Neuronal stem cell (in vitro differentiated cells): ENCODE data around the gene MED25.
"Not testable (repeated sequence)": the region's sequence is repeated elsewhere in the genome, so short reads cannot be mapped to it uniquely, and the experiment has no call there.

Experiments
- DNase-seq: peaks from one replicate; pipeline ENCODE4 v3.0.0-alpha.2; 2013; ENCODE audit warnings: low spot score
- H2AFZ ChIP-seq: one replicate; pipeline ENCODE4 v1.6.1; 2013; ENCODE audit warnings: mild to moderate bottlenecking, low read length, inconsistent platforms
- H2AK5ac ChIP-seq: 2 replicates; pipeline ENCODE4 v1.6.1; 2013; ENCODE audit warnings: low read depth, mild to moderate bottlenecking, inconsistent platforms, low read length, moderate library complexity, mixed read lengths
- H2BK120ac ChIP-seq: 2 replicates; pipeline ENCODE4 v1.6.1; 2013; ENCODE audit warnings: low read depth, mild to moderate bottlenecking, inconsistent platforms, low read length, moderate library complexity, mixed read lengths
- H2BK12ac ChIP-seq: one replicate; pipeline ENCODE4 v1.6.1; 2013; ENCODE audit warnings: low read length, inconsistent platforms
- H2BK15ac ChIP-seq: 2 replicates; pipeline ENCODE4 v1.6.1; 2013; ENCODE audit warnings: mild to moderate bottlenecking, low read length, inconsistent platforms, mixed read lengths
- H2BK5ac ChIP-seq: one replicate; pipeline ENCODE4 v1.6.1; 2013; ENCODE audit warnings: inconsistent platforms, mild to moderate bottlenecking, low read length, moderate library complexity
- H3K14ac ChIP-seq: one replicate; pipeline ENCODE4 v1.6.1; 2013; ENCODE audit warnings: low read length, inconsistent platforms
- H3K18ac ChIP-seq: 2 replicates; pipeline ENCODE4 v1.6.1; 2013; ENCODE audit warnings: low read length, inconsistent platforms
- H3K23ac ChIP-seq: 2 replicates; pipeline ENCODE4 v1.6.1; 2013; ENCODE audit warnings: low read depth, mild to moderate bottlenecking, mixed read lengths, low read length, inconsistent platforms; ENCODE audit not compliant: poor library complexity
- H3K27ac ChIP-seq: replicated peaks from 3 replicates; pipeline ENCODE4 v1.5.1; 2013; ENCODE audit warnings: low read length, inconsistent platforms
- H3K27me3 ChIP-seq, 3 experiments: 2 replicates each; pipeline ENCODE4 v1.6.1; 2013; ENCODE audit warnings: low read length in 3 of 3, mild to moderate bottlenecking in 2 of 3, inconsistent platforms in 1 of 3, low read depth in 1 of 3, mixed read lengths in 1 of 3, moderate library complexity in 1 of 3; ENCODE audit not compliant: control insufficient read depth in 3 of 3, insufficient read depth in 3 of 3
- H3K36me3 ChIP-seq, 2 donors: replicated peaks in 1 of 2; 2 replicates each; pipeline ENCODE4 v1.6.1; 2013; ENCODE audit warnings: low read length in 2 of 2; ENCODE audit not compliant: control insufficient read depth in 2 of 2, insufficient read depth in 2 of 2
- H3K4ac ChIP-seq: 2 replicates; pipeline ENCODE4 v1.6.1; 2013; ENCODE audit warnings: inconsistent platforms, mild to moderate bottlenecking, low read length, moderate library complexity
- H3K4me1 ChIP-seq, 2 donors: 1 replicate in 1 of 2; 2 replicates in 1 of 2; pipeline ENCODE4 v1.6.1; 2013; ENCODE audit warnings: low read length in 2 of 2, low read depth in 1 of 2; ENCODE audit not compliant: control insufficient read depth in 2 of 2, insufficient read depth in 1 of 2
- H3K4me2 ChIP-seq: one replicate; pipeline ENCODE4 v1.6.1; 2013; ENCODE audit warnings: mild to moderate bottlenecking, low read length, inconsistent platforms; ENCODE audit not compliant: insufficient read depth, poor library complexity, severe bottlenecking
- H3K4me3 ChIP-seq, 2 donors: 2 replicates each; pipeline ENCODE4 v1.5.1; 2013; ENCODE audit warnings: low read length in 2 of 2, mild to moderate bottlenecking in 2 of 2, inconsistent platforms in 1 of 2, moderate library complexity in 1 of 2
- H3K79me1 ChIP-seq: one replicate; pipeline ENCODE4 v1.6.1; 2013; ENCODE audit warnings: low read depth, mild to moderate bottlenecking, inconsistent platforms, low read length, moderate library complexity
- H3K9ac ChIP-seq: one replicate; pipeline ENCODE4 v1.6.1; 2013; ENCODE audit warnings: mild to moderate bottlenecking, low read depth, low read length, inconsistent platforms; ENCODE audit not compliant: poor library complexity
- H3K9me3 ChIP-seq, 2 donors: replicated peaks in 1 of 2; 2 replicates each; pipeline versions ENCODE3 to v1.6.1; 2013; ENCODE audit warnings: low read length in 2 of 2, mild to moderate bottlenecking in 2 of 2, inconsistent platforms in 1 of 2, low read depth in 1 of 2, mixed read lengths in 1 of 2, moderate library complexity in 1 of 2; ENCODE audit not compliant: control insufficient read depth in 2 of 2, insufficient read depth in 1 of 2
- H4K8ac ChIP-seq: one replicate; pipeline ENCODE4 v1.6.1; 2013; ENCODE audit warnings: low read depth, mild to moderate bottlenecking, inconsistent platforms, low read length, moderate library complexity
- H4K91ac ChIP-seq: one replicate; pipeline ENCODE4 v1.6.1; 2013; ENCODE audit warnings: low read length, low read depth, mild to moderate bottlenecking, inconsistent platforms; ENCODE audit not compliant: poor library complexity
- WGBS, 2 donors: extraction: QIAGEN DNeasy Blood & Tissue Kit; methylation state at CpG; one replicate each; pipeline ENCODE4 v1.1.7; 2013; ENCODE audit warnings: missing lambda C conversion rate in 2 of 2, mixed read lengths in 1 of 2; ENCODE audit not compliant: insufficient read length in 2 of 2, insufficient replicate concordance in 1 of 2; ENCODE audit errors: extremely low coverage in 2 of 2; 5-methylcytosine and 5-hydroxymethylcytosine counted together

Gene MED25

GRCh38 chr19:49814010-49814409, 4.1 kb upstream of the MED25 start:
- H3K18ac ChIP-seq, result no peak overlapping the region
- no peak for DNase-seq

GRCh38 chr19:49816590-49816989, 1.5 kb upstream of the MED25 start:
- Histone ChIP-seq H3K4ac (no peak overlapping the region), H3K9me3 (peaks cover 0 to 2% of the 10 kb centered on the region in 2 donors), H3K79me1 (peaks cover 8% of the 10 kb centered on the region), H3K27ac (peak overlapping the region; percentile 69), H2AFZ (no peak overlapping the region), H3K9ac (no peak overlapping the region), H3K36me3 (peaks cover 9 to 17% of the 10 kb centered on the region in 2 donors), H3K4me3 (no peak overlapping the region), H4K91ac (no peak overlapping the region), H2BK15ac (peak overlapping the region; percentile 43), H2AK5ac (peak overlapping the region; percentile 79), H3K18ac (no peak overlapping the region), H3K14ac (no peak overlapping the region), H3K4me2 (no peak overlapping the region), H3K27me3 (no peaks in the 10 kb centered on the region), H3K4me1 (peaks cover 11 to 15% of the 10 kb centered on the region in 2 donors), H3K23ac (no peak overlapping the region), H4K8ac (no peak overlapping the region), H2BK12ac (no peak overlapping the region), H2BK5ac (peak overlapping the region; percentile 39), H2BK120ac (peak overlapping the region; percentile 81)
- no peak for DNase-seq
- no CpG with 5 or more reads among the region's 14 CpGs for WGBS, 2 donors

More at GRCh38 chr19:49814010-49814409, 4.1 kb upstream of the MED25 start:
- H3K4me2 ChIP-seq, result no peak overlapping the region
- peaks cover 0 to 2% of the 10 kb centered on the region in 2 donors for H3K9me3 ChIP-seq
- no peak overlapping the region for H2AK5ac ChIP-seq
- no peak overlapping the region for H3K4ac ChIP-seq
- H3K27me3 ChIP-seq, result no peaks in the 10 kb centered on the region
- H2AFZ ChIP-seq, result peak overlapping the region; percentile 67
- H3K27ac ChIP-seq, result peak overlapping the region; percentile 40
- WGBS, 2 donors, result no CpG with 5 or more reads among the region's 1 CpG
- H2BK12ac ChIP-seq, result no peak overlapping the region
- no peak overlapping the region for H2BK15ac ChIP-seq
- H4K8ac ChIP-seq, result no peak overlapping the region
- no peak overlapping the region for H3K4me3 ChIP-seq
- peaks cover 9 to 17% of the 10 kb centered on the region in 2 donors for H3K4me1 ChIP-seq
- no peak overlapping the region for H3K9ac ChIP-seq
- H2BK120ac ChIP-seq, result no peak overlapping the region
- H3K14ac ChIP-seq, result no peak overlapping the region
- H3K79me1 ChIP-seq, result peaks cover 7% of the 10 kb centered on the region
- H3K23ac ChIP-seq, result no peak overlapping the region
- no peak overlapping the region for H2BK5ac ChIP-seq
- H4K91ac ChIP-seq, result no peak overlapping the region
- peaks cover 2 to 7% of the 10 kb centered on the region in 2 donors for H3K36me3 ChIP-seq

- H4K8ac ChIP-seq, result no peak overlapping the region
- H3K9me3 ChIP-seq, result no peaks in the 10 kb centered on the region
- peak overlapping the region; percentile 90 for H3K23ac ChIP-seq
- H3K4me3 ChIP-seq, result peak overlapping the region; percentile 70 to 98
- H3K36me3 ChIP-seq, result peaks cover 16 to 32% of the 10 kb centered on the region in 2 donors
- no peak overlapping the region for H2BK120ac ChIP-seq
- peak overlapping the region; percentile 69 for H3K4me2 ChIP-seq
- H3K4ac ChIP-seq, result no peak overlapping the region
- H3K9ac ChIP-seq, result peak overlapping the region; percentile 95
- peak overlapping the region; percentile 49 for H3K14ac ChIP-seq
- no peaks in the 10 kb centered on the region for H3K27me3 ChIP-seq
- H2BK12ac ChIP-seq, result no peak overlapping the region
- peak overlapping the region; percentile 91 for H3K27ac ChIP-seq
- H2BK15ac ChIP-seq, result peak overlapping the region; percentile 75
- WGBS, 2 donors, result no CpG with 5 or more reads among the region's 16 CpGs
- H2AFZ ChIP-seq, result peak overlapping the region; percentile 96
- DNase-seq, result no peak
- no peak overlapping the region for H4K91ac ChIP-seq
- peak overlapping the region; percentile 42 for H2BK5ac ChIP-seq
- H3K4me1 ChIP-seq, result peaks cover 5 to 7% of the 10 kb centered on the region in 2 donors
- peaks cover 11% of the 10 kb centered on the region for H3K79me1 ChIP-seq
- peak overlapping the region; percentile 98 for H3K18ac ChIP-seq
- H2AK5ac ChIP-seq, result peak overlapping the region; percentile 97
Measured at GRCh38 chr19:49818649-49819370, 721 bp downstream of the MED25 start.

GRCh38 chr19:49819452-49820115, 1.5 kb downstream of the MED25 start:
- H3K36me3 ChIP-seq, result peaks cover 19 to 39% of the 10 kb centered on the region in 2 donors
- H2BK120ac ChIP-seq, H4K8ac ChIP-seq, H2BK12ac ChIP-seq, H2AFZ ChIP-seq, H3K27ac ChIP-seq, H2BK15ac ChIP-seq, DNase-seq, H4K91ac ChIP-seq, H3K4ac ChIP-seq, H3K18ac ChIP-seq, H3K27me3 ChIP-seq, H3K4me1 ChIP-seq, H3K9me3 ChIP-seq, H2AK5ac ChIP-seq, H3K14ac ChIP-seq: not testable (repeated sequence)
- WGBS, 2 donors, result no CpG with 5 or more reads among the region's 7 CpGs
- H2BK5ac ChIP-seq, result peak overlapping the region; percentile 42
- peak overlapping the region in 1 of 2 donors; percentile 70 for H3K4me3 ChIP-seq
- peak overlapping the region; percentile 69 for H3K4me2 ChIP-seq
- peak overlapping the region; percentile 10 for H3K23ac ChIP-seq
- H3K79me1 ChIP-seq, result peaks cover 11% of the 10 kb centered on the region
- peak overlapping the region; percentile 95 for H3K9ac ChIP-seq
